Measurements from ENCODE around the gene COQ8B.
A peak's percentile ranks its signal among the peaks of the same experiment; 100 is the strongest.

GRCh38 chr19:40702337-40703012, 14.2 kb downstream of the COQ8B start:
- TF ChIP-seq CTCF (IDR thresholded peaks at IDR 0.05) (peak in 3 of 7 experiments; percentile 22 to 27 (median 26)), POLR2A (IDR thresholded peaks at IDR 0.05) (no peak)
